DMS 273 (cell line): ENCODE data around the gene FGD1.

Experiments used
- DNase-seq: peaks from one replicate; lab custom pipeline; 2025; ENCODE audit not compliant: unreplicated experiment; lab: John Stamatoyannopoulos, UW

Gene FGD1

GRCh38 chrX:54407266-54407665 lies 88.8 kb downstream of the FGD1 start:
- DNase-seq, result no peak

DNA sequence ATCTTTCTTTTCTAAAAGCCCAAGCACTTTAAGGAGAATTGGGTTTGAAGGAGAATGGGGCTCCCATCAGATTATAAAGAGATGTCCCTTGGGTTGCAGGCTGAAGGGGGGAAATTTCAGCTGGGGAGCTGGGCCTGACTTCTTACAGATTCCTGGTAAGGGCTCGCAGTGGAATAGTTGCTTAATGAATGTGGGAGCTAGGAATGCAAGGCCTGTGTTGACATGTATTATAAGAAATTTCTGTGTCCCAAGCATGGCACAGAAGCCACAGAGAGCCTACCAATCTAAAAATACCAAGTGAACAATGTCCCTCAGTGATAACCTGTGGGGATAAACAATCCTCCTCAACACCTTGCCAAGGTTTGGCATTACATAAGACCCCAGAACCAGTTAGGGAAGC lies 98.9 kb downstream of the FGD1 start:
- no peak for DNase-seq
